Stomach (tissue), 9 donors: ENCODE data around the gene SLC17A7. TPM values are rescaled to one million over a fixed set of nuclear protein-coding genes. Genes with fewer than 3 reads are reported as not detected.

Experiments used
- DNase-seq, 2 donors: peaks; one replicate each; pipeline versions ENCODE4 v3.0.0 to v3.0.0-alpha.2; 2013 to 2019
- H3K27ac ChIP-seq, 5 donors: fragments of 200-600 bp in 4 of 5; sonication (generic) in 4 of 5; one replicate each; pipeline ENCODE4 v1.5.1; 2013 to 2019; ENCODE audit warnings: mild to moderate bottlenecking in 1 of 5, moderate library complexity in 1 of 5
- H3K27me3 ChIP-seq, 3 donors: fragments of 200-600 bp; sonication (generic); one replicate each; pipeline ENCODE4 v1.5.1; 2017 to 2019; ENCODE audit warnings: mixed run types in 1 of 3
- H3K36me3 ChIP-seq, 4 donors: fragments of 200-600 bp; sonication (generic); 1 replicate in 3 of 4; 2 replicates in 1 of 4; pipeline ENCODE4 v1.5.1; 2016 to 2019
- H3K4me1 ChIP-seq, 4 donors: fragments of 200-600 bp; sonication (generic); one replicate each; pipeline ENCODE4 v1.5.1; 2016 to 2019
- H3K4me3 ChIP-seq, 4 donors: fragments of 200-600 bp; sonication (generic) in 3 of 4; one replicate each; pipeline ENCODE4 v1.5.1; 2016 to 2019; ENCODE audit warnings: mild to moderate bottlenecking in 1 of 4
- H3K9me3 ChIP-seq, 4 donors: fragments of 200-600 bp; sonication (generic); one replicate each; pipeline ENCODE4 v1.5.1; 2016 to 2019
- EP300 ChIP-seq: sonication (generic); formaldehyde crosslinking; IDR thresholded peaks from one replicate; pipeline ENCODE4 v1.6.1; 2017; ENCODE audit warnings: antibody characterized with exemption
- POLR2A ChIP-seq, 4 donors: fragments of 450-650 bp; IDR thresholded peaks; one replicate each; pipeline ENCODE4 v1.6.1; 2016; ENCODE audit warnings: antibody characterized with exemption in 4 of 4, control low read depth in 2 of 4, mild to moderate bottlenecking in 1 of 4, moderate library complexity in 1 of 4
- POLR2AphosphoS5 ChIP-seq, 3 donors: sonication (generic); formaldehyde crosslinking; IDR thresholded peaks; one replicate each; pipeline ENCODE4 v1.6.1; 2016; ENCODE audit warnings: antibody characterized with exemption in 3 of 3
- WGBS, 5 donors: extraction: QIAGEN DNeasy Blood & Tissue Kit in 3 of 5; methylation state at CpG; one replicate each; pipeline versions ENCODE4 v1.1.5 to v1.1.7; 2013 to 2018; 5-methylcytosine and 5-hydroxymethylcytosine counted together
- intact Hi-C: fragments of 100-400 bp; cut with DNase I; formaldehyde crosslinking; loops from one replicate; pipeline ENCODE4 v1.15.1; 2023; ENCODE audit warnings: low total_unique reads
- polyA plus RNA-seq, 3 donors: library from polyadenylated mRNA; stranded (reverse); fragments of 200-250 nt; gene quantifications; one replicate each; pipeline ENCODE4 v1.2.3, GENCODE V29; 2013
- total RNA-seq, 5 donors: library from RNA; depleted of rRNA; stranded (reverse); fragments of >200 nt; gene quantifications; one replicate each; pipeline versions ENCODE4 v1.1.0 to v1.2.3, GENCODE V29; 2014 to 2016
- TF ChIP-seq, protein P1 (sequence below), 7 experiments: fragments of 450-650 bp in 4 of 7; fragments of 200-600 bp in 3 of 7; sonication (generic) in 3 of 7; IDR thresholded peaks; one replicate each; pipeline ENCODE4 v1.5.1; 2016 to 2019; ENCODE audit warnings: antibody characterized with exemption in 7 of 7, control low read depth in 2 of 7, mild to moderate bottlenecking in 1 of 7
- donor health status: healthy with polysubstance abuse.
- donor health status: Bipolar disorder and iron deficiency.
- donor health status: healthy.

The SLC17A7 gene
- total and polyA plus RNA-seq, 8 donors = 0.25 to 2.0 (median 0.93) TPM; not detected in 2

DNA sequence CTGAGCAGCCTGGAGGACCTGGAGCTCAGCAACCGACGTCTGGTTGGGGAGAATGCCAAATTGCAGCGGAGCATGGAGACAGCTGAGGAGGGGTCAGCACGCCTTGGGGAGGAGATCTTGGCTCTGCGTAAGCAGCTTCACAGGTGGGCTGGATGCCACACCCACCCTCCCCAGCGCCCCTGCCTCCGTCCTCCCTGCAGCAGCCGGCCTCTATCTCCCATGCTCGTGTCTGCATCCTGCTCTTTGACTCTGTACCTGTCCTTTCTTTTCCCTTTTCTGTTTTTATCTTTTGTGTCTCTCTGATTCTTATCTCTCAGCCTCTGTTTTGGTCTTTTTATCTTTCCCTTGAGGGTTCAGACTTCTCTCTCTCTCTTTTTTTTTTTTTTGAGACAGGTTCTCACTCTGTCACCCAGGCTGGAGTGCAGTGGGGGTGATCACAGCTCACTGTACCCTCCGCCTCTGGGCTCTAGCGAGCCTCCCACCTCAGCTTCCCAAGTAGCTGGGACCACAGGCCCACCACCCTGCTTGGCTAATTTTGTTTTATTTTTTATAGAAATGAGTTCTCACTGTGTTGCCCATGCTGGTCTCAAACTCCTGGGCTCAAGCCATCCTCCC is 43.2 kb downstream of the SLC17A7 start:
- intact Hi-C loops = loop anchor here (5.0 kb wide), 1 partner anchor 34 kb away; no protein-coding TSS in a partner anchor
- no peak for DNase-seq
- Histone ChIP-seq H3K9me3 (no peaks in the 10 kb centered on the region), H3K36me3 (no peaks in the 10 kb centered on the region), H3K27me3 (peaks cover 0 to 55% (median 7%) of the 10 kb centered on the region in 3 donors), H3K27ac (no peak overlapping the region), H3K4me3 (no peak overlapping the region), H3K4me1 (no peaks in the 10 kb centered on the region)
- TF ChIP-seq, protein P1, sequence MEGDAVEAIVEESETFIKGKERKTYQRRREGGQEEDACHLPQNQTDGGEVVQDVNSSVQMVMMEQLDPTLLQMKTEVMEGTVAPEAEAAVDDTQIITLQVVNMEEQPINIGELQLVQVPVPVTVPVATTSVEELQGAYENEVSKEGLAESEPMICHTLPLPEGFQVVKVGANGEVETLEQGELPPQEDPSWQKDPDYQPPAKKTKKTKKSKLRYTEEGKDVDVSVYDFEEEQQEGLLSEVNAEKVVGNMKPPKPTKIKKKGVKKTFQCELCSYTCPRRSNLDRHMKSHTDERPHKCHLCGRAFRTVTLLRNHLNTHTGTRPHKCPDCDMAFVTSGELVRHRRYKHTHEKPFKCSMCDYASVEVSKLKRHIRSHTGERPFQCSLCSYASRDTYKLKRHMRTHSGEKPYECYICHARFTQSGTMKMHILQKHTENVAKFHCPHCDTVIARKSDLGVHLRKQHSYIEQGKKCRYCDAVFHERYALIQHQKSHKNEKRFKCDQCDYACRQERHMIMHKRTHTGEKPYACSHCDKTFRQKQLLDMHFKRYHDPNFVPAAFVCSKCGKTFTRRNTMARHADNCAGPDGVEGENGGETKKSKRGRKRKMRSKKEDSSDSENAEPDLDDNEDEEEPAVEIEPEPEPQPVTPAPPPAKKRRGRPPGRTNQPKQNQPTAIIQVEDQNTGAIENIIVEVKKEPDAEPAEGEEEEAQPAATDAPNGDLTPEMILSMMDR (IDR thresholded peaks at IDR 0.05) = no peak
- TF ChIP-seq EP300 (no peak), POLR2AphosphoS5 (IDR thresholded peaks at IDR 0.05) (no peak), POLR2A (IDR thresholded peaks at IDR 0.05) (no peak)
- 50 to 69% (median 53%) methylated on average over 11 of the region's 11 CpGs for WGBS, 5 donors

DNA sequence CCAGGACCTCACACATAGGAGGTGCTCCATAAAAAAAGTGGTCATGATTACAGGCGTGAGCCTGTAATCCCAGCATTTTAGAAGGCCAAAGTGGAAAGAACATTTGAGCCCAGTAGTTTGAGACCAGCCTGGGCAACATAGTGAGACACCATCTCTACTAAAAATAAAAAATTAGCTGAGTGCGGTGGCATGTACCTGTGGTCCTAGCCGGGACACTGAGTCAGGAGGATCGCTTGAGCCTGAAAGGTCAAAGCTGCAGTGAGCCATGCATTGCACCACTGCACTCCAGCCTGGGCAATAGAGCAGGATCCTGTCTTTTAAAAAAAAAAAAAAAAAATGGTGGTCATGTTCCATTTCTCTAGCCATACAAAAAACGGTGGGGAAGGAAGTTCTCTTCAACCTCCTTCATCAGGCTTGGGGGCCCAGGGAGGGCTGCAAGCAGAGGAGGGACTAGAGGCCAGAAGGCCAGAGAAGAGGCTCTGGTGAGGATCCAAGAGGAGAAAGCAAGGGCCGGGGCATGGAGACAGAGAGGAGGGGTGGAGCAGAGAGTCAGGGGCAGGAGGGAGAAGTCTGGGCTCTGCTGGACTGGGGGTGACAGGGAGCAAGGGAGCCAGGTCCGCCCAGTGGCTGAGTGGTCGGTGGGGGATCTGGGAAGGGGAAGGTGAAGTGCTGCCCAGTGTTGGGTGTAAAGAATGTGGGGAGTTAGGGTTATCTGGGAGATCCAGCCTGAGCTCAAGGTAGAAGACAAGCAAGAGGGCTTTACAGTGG is 44.4 kb downstream of the SLC17A7 start:
- DNase-seq = no peak
- WGBS, 5 donors = 74 to 81% (median 75%) methylated on average over 8 of the region's 8 CpGs
- intact Hi-C loops = loop anchor here (5.0 kb wide), 1 partner anchor 35 kb away; no protein-coding TSS in a partner anchor
- Histone ChIP-seq H3K9me3 (no peaks in the 10 kb centered on the region), H3K36me3 (no peaks in the 10 kb centered on the region), H3K4me1 (peaks cover 0 to 1% (median 0%) of the 10 kb centered on the region in 4 donors), H3K27me3 (peaks cover 0 to 52% (median 7%) of the 10 kb centered on the region in 3 donors), H3K27ac (no peak overlapping the region), H3K4me3 (no peak overlapping the region)
- no peak for TF ChIP-seq POLR2AphosphoS5 (IDR thresholded peaks at IDR 0.05)
- TF ChIP-seq POLR2A (IDR thresholded peaks at IDR 0.05) = no peak
- TF ChIP-seq, protein P1 (IDR thresholded peaks at IDR 0.05) = no peak
- TF ChIP-seq EP300 = no peak

DNA sequence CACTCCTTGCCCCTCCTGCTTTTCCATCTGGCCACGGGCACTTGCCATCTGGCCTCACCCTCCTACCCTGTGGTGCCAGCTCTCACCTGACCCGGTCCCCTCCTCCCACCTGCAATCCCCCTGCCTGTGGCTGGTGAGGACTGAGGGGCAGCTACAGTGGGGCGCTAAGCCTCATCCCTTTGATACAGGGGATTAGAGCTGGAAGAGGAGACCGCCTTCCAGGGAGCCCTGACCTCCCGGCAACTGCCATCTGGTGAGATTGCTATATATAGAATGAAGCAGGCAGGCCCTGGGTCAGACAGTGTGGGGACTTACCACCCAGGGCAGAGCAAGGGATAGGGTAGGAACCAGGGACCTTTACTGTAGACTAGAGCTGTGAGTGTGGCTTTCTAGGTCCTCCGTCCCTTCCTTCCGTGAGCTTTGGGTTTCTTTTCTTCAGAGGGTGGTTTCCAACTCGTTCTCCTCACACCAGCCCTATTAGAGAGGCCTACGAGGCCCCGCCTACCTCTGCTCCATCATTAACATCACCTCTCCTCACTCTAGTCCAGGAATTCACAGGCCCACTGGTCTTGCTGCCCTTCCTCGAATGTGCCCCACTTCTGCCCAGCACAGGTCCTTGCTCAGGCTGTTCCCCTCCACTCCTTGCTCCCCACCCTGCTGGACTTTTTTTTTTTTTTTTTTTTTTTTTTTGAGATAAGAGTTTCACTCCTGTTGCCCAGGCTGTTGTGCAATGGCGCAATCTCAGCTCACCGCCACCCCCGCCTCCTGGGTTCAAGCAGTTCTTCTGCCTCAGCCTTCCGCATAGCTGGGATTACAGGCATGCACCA is 45.5 kb downstream of the SLC17A7 start:
- Histone ChIP-seq H3K36me3 (no peaks in the 10 kb centered on the region), H3K9me3 (no peaks in the 10 kb centered on the region), H3K27me3 (peaks cover 0 to 55% (median 7%) of the 10 kb centered on the region in 3 donors), H3K27ac (no peak overlapping the region), H3K4me3 (no peak overlapping the region), H3K4me1 (peaks cover 0 to 6% (median 1%) of the 10 kb centered on the region in 4 donors)
- no peak for TF ChIP-seq POLR2AphosphoS5 (IDR thresholded peaks at IDR 0.05)
- intact Hi-C loops = loop anchor here (5.0 kb wide), 1 partner anchor 37 kb away; no protein-coding TSS in a partner anchor
- DNase-seq = no peak
- WGBS, 5 donors = 68 to 78% (median 74%) methylated on average over 13 to 15 of the region's 15 CpGs

DNA sequence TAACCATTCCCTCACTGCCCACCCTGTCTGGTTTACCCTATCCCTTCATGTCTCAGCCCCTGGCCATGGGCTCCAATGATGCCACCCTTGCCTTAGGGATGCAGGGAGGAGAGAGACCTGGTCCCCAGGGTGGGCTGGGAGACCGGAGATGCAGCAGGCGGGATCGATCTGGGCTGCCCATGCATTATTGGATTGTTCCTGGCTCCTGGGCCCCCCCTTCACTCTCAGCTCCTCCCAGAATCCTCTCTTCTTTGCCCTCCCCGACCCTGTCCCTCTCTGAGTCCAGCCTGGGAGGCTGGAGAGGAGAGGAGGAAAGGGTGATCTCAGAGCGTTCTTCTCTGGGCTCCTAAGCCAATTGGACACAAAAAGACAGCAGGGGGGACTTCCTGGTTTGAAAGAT is 47.4 kb downstream of the SLC17A7 start:
- H3K27me3 ChIP-seq = peaks cover 0 to 66% (median 7%) of the 10 kb centered on the region in 3 donors
- no peak overlapping the region for H3K4me3 ChIP-seq
- no peak for DNase-seq
- intact Hi-C loops = loop anchor here (5.0 kb wide), 1 partner anchor 48 kb away; the partner anchor contains the start of gene SLC17A7
- WGBS, 5 donors = 51 to 64% (median 61%) methylated on average over 5 of the region's 5 CpGs
- no peaks in the 10 kb centered on the region for H3K36me3 ChIP-seq
- H3K27ac ChIP-seq = no peak overlapping the region
- peaks cover 0 to 6% (median 1%) of the 10 kb centered on the region in 4 donors for H3K4me1 ChIP-seq
- H3K9me3 ChIP-seq = no peaks in the 10 kb centered on the region
- TF ChIP-seq POLR2AphosphoS5 (IDR thresholded peaks at IDR 0.05) (no peak), POLR2A (IDR thresholded peaks at IDR 0.05) (no peak), EP300 (no peak)
- TF ChIP-seq, protein P1 (IDR thresholded peaks at IDR 0.05) = no peak
